Stomach smooth muscle (tissue), 2 donors: ENCODE results near the gene ARHGEF37.
A peak's percentile ranks its signal among the peaks of the same experiment; 100 is the strongest.
"Not testable (repeated sequence)": the region's sequence is repeated elsewhere in the genome, so short reads cannot be mapped to it uniquely, and the experiment has no call there.

Source experiments
- H3K27ac ChIP-seq: one replicate; pipeline ENCODE4 v1.7.0; 2013; ENCODE audit warnings: mild to moderate bottlenecking, low read length, inconsistent platforms
- H3K27me3 ChIP-seq, 2 donors: one replicate each; pipeline ENCODE4 v1.7.0; 2013; ENCODE audit warnings: low read length in 2 of 2; ENCODE audit not compliant: insufficient read depth in 2 of 2, control insufficient read depth in 1 of 2
- H3K36me3 ChIP-seq, 2 donors: one replicate each; pipeline ENCODE4 v1.7.0; 2013; ENCODE audit warnings: low read length in 2 of 2; ENCODE audit not compliant: control insufficient read depth in 2 of 2, insufficient read depth in 2 of 2
- H3K4me1 ChIP-seq: one replicate; pipeline ENCODE4 v1.7.0; 2013; ENCODE audit warnings: low read length; ENCODE audit not compliant: control insufficient read depth, insufficient read depth
- H3K4me3 ChIP-seq, 2 donors: one replicate each; pipeline ENCODE4 v1.7.0; 2013; ENCODE audit warnings: low read length in 2 of 2
- H3K9ac ChIP-seq, 2 donors: one replicate each; pipeline ENCODE4 v1.7.0; 2013; ENCODE audit warnings: low read length in 2 of 2, mild to moderate bottlenecking in 1 of 2
- H3K9me3 ChIP-seq, 2 donors: one replicate each; pipeline ENCODE4 v1.7.0; 2013; ENCODE audit warnings: low read length in 2 of 2; ENCODE audit not compliant: control insufficient read depth in 2 of 2
- donor health status: healthy.
- donor health status: Pancreatic carcinoma.

The ARHGEF37 gene

DNA sequence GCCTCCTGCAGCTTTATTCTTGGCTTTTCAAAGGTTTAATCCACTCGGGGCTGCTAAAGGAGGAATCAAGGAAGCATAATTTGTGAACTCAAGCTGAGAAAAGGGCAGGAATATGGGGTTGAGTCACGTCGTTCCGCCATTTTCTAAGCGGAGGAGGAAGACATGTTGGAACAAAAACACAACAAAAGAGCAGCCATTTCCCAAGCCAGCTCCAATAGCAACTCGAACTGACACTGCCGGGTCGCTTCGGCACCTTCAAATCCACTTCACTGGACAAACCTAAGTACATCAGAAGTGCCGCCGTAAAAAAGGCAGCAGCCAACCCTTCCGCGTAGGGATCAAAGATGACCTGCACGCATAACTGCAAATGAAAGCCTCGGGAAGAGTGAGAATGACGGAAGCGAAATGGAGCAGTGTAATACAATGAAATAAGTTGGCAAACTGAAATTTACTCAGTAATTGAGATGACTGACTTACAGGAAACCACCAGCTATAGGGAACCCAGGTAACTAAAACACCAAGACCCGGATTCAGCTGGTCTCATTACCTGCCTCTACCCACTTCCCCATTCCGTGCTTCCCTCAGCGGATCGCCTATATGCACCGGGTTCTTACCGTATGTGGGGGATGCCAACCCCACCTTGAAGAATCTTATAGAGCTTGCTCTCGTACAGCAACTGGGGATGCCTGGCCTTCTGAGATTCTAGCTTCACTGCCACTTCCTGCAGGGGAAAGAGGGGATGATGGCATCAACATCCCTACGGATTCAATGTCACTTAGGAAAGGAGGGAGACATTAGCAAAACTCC is 31.6 kb upstream of the ARHGEF37 start:
- Histone ChIP-seq H3K27ac (peak overlapping the region; percentile 99), H3K36me3 (peaks cover 5 to 14% of the 10 kb centered on the region in 2 donors), H3K27me3 (no peaks in the 10 kb centered on the region), H3K9me3 (no peaks in the 10 kb centered on the region), H3K9ac (peak overlapping the region; percentile 100), H3K4me1 (peaks cover 35% of the 10 kb centered on the region), H3K4me3 (peak overlapping the region; percentile 95 to 100)

DNA sequence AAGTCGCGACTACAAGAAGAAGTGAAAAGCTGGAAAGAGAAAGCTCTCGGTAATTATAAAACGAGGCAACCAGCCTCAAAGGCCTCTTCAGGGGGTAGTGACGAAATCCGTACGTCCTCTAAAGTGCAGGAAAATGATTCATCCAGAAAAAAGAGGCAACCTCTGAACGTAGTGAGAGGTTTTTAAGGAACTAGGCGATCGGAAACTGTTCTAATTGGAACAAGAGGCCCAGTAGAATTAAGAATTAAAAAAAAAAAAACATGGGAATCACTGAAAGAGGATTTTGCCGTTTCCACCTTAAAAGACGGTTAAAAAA is 31.1 kb upstream of the ARHGEF37 start:
- Histone ChIP-seq H3K9me3 (no peaks in the 10 kb centered on the region), H3K27me3 (no peaks in the 10 kb centered on the region), H3K36me3 (peaks cover 3 to 10% of the 10 kb centered on the region in 2 donors), H3K4me1 (peaks cover 32% of the 10 kb centered on the region), H3K27ac (peak overlapping the region; percentile 99), H3K4me3 (peak overlapping the region; percentile 95 to 100), H3K9ac (peak overlapping the region; percentile 100)

DNA sequence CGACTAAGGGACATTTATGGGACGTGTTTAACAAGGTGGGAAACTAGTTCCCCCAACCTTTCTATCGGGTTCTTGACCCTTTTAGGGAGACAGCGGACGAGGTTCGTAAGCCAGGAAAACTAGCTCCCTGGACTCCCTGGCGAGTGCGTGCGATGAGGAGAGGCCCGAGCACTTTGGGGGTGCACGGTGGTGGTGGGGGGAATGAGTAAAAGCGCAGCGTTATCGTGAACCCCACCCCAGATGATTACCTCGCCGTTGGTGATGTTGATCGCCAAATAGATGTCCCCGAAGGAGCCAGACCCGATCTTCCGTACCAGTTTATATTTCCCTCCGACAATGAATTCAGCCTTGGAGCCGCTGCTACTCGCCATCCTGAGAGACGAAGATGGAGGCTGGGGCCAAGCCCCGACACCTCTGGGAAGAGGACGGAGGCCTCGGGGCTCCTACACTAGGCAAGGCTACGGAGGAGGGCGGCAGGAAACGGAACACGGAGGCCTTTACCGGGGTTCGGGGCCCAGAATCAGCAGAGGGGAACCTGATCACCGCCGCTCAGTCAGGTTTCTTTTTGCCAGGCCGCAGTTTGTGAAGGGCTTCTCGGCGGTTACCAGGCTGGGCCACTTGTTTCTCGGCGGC is 30.6 kb upstream of the ARHGEF37 start:
- H3K27me3 ChIP-seq, result no peaks in the 10 kb centered on the region
- H3K36me3 ChIP-seq, result peaks cover 0 to 5% of the 10 kb centered on the region in 2 donors
- peak overlapping the region; percentile 100 for H3K9ac ChIP-seq
- H3K27ac ChIP-seq, result peak overlapping the region; percentile 99
- peak overlapping the region; percentile 95 to 100 for H3K4me3 ChIP-seq
- peaks cover 28% of the 10 kb centered on the region for H3K4me1 ChIP-seq
- H3K9me3 ChIP-seq, result no peaks in the 10 kb centered on the region

DNA sequence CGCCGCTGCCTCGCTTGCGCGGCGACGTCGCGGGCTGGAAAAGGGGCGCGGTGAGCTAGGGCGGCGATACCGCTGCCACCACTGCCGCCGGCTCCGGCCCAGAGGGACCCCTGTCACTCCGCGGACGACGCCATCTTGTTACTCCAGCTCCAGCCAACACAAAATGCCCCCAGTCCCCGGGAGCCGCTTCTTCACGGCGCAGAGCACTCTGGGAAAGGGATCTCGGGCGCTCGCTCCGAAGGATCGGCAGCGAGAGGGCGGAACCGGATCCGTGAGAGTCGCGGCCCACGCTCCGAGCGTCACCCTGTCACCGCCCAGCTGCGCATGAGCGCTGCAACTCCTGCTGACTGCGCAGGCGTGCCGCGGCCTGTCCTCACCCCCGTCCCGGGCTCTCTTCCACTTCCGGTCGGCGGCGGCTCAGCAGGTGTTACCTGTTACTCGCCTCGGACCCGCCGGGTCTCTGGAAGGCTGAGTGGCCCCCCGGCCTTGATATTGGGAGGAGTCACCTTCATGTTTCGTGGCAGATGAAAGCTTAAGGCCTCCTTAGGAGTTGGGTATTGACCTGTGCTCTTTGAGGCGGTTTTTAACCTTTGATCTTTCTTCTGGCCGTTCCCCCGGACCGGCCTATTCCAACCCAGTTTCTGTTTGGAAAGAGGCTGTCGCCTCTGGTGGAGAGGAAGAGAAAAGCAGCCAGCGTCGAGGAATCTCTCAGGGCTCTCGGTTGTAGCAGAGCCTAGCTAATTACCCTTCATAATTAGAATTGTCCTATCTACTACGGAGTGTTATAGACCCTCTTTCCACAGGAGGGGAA is 29.9 kb upstream of the ARHGEF37 start, which contains the start of gene CSNK1A1:
TSS of gene CSNK1A1 (minus strand) at position 213 of the 811 bp plus-strand sequence. CDS start 475 bp downstream, outside the sequence.
- H3K36me3 ChIP-seq, result peaks cover 0 to 5% of the 10 kb centered on the region in 2 donors
- H3K9me3 ChIP-seq, result no peaks in the 10 kb centered on the region
- no peaks in the 10 kb centered on the region for H3K27me3 ChIP-seq
- H3K4me1 ChIP-seq, result peaks cover 27% of the 10 kb centered on the region
- H3K4me3 ChIP-seq, result peak within 1 kb of the TSS; percentile 95 to 100
- peak within 1 kb of the TSS; percentile 100 for H3K9ac ChIP-seq
- peak within 1 kb of the TSS; percentile 99 for H3K27ac ChIP-seq

DNA sequence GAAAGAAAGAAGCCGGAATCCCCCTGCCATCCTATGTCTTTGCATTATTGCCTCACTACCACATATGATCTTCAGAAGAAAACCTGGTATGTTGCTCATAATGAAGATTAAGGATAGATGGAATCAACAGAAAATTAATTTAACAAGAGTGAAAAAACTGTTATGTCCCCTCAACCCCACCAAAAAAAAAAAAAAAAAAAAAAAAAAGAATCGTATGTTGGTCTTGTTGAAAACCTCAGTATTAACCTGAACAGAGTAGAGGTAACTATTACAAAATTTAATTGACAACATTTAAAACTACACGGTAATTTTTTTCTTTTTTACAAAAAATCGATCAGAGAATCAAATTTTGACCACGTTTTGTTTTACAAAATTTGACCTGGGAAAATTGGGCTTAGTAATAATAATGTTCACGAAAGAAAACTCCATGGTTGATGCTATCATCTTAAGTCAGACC is 29.2 kb upstream of the ARHGEF37 start:
- peak overlapping the region; percentile 79 to 100 for H3K4me3 ChIP-seq
- peaks cover 22% of the 10 kb centered on the region for H3K4me1 ChIP-seq
- no peaks in the 10 kb centered on the region for H3K9me3 ChIP-seq
- peak overlapping the region; percentile 99 for H3K27ac ChIP-seq
- H3K36me3 ChIP-seq, result peaks cover 0 to under 1% of the 10 kb centered on the region in 2 donors
- H3K27me3 ChIP-seq, result no peaks in the 10 kb centered on the region
- peak overlapping the region; percentile 100 for H3K9ac ChIP-seq

DNA sequence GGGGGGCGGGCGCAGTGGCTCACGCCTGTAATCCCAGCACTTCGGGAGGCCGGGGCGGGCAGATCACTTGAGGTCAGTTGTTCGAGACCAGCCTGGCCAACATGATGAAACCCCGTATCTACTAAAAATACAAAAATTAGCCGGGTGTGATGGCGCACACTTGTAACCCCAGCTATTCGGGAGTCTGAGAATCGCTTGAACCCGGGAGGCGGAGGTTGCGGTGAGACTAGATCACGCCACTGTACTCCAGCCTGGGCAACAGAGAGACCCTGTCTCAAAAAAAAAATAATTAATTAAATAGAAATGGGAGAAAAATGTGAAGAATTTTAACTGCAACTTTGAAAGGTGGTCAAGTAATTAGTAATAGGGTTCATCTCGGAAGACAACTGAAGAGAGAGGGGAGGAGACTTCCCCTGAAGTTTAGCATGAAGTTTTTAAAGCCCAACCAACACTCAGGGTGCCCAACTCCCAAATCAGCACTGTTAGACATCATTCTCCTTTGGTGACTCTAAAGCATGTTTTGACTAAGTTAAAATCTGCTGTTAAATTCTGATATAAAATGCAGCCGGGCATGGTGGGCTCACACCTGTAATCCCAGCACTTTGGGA is 28.6 kb upstream of the ARHGEF37 start:
- Histone ChIP-seq H3K9me3 (no peaks in the 10 kb centered on the region), H3K36me3 (no peaks in the 10 kb centered on the region), H3K9ac (no peak overlapping the region), H3K27ac (no peak overlapping the region), H3K4me1 (peaks cover 18% of the 10 kb centered on the region), H3K27me3 (no peaks in the 10 kb centered on the region), H3K4me3 (no peak overlapping the region)

DNA sequence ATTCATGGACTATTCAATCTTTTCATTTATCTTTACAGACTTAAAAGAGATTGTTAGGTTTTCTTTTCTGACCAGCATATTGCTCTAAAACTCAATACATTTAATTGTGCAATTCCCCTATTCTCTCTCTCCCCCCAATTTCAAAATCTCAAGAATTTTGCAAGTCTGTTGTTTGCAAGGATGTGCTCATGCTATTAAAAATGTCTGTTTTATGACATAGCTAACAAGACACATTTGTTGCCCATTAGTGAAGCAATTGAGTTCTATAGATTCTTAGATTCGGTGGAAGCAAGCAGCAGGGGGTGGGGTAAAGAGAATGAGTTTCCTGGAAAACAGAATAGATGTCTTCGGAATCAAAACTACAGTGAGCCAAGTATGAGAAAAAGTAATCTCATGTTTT is 21.6 kb upstream of the ARHGEF37 start:
- no peaks in the 10 kb centered on the region for H3K9me3 ChIP-seq
- no peaks in the 10 kb centered on the region for H3K36me3 ChIP-seq
- no peak overlapping the region for H3K9ac ChIP-seq
- H3K27ac ChIP-seq, result no peak overlapping the region
- H3K27me3 ChIP-seq, result no peaks in the 10 kb centered on the region
- H3K4me1 ChIP-seq, result peaks cover 13% of the 10 kb centered on the region
- no peak overlapping the region for H3K4me3 ChIP-seq

DNA sequence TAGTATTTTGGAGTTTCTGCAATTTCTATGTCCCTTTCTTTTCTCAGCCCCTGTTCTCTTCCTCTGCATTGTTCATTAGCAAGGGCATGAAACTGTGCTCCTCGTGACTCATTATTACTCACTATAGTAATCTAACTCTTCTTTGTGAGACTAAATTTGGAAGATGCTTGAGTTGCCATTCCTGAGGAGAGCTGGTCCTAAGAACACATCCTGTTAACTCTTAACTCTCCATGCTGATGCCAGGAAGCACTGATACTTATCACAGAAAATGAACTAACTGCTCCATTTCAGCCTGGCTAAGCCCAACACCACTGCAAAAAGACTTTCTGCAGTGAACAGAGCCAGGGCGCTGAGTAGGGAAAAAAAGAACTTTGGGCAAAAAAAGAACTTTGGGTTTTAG is 19.4 kb upstream of the ARHGEF37 start:
- Histone ChIP-seq H3K9ac (peak overlapping the region; percentile 52 to 67), H3K27me3 (no peaks in the 10 kb centered on the region), H3K4me3 (peak overlapping the region in 1 of 2 donors; percentile 40), H3K9me3 (no peaks in the 10 kb centered on the region), H3K27ac (peak overlapping the region; percentile 61), H3K4me1 (peaks cover 13% of the 10 kb centered on the region), H3K36me3 (no peaks in the 10 kb centered on the region)

DNA sequence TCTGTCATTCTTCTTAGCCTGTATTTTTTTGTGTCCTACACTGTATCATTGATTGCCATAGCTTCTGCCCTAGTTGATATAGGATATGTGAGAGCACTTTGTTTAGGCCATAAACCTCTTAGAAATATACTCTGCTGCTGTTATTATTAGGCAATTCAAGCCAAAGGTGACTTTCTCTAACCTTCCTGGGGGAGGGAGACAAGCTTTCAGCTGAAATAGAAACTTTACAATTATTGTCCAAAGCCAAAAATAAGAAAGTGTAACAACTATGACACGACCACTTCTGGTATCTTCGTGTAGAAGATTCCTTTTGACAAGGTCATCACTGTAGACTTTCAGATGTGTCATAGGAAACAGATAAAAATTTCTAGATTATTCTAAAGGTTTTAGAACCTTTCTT is 17.8 kb upstream of the ARHGEF37 start:
- Histone ChIP-seq H3K36me3 (no peaks in the 10 kb centered on the region), H3K27ac (peak overlapping the region; percentile 81), H3K4me3 (no peak overlapping the region), H3K27me3 (no peaks in the 10 kb centered on the region), H3K4me1 (peaks cover 13% of the 10 kb centered on the region), H3K9ac (peak overlapping the region in 1 of 2 donors; percentile 47), H3K9me3 (no peaks in the 10 kb centered on the region)

DNA sequence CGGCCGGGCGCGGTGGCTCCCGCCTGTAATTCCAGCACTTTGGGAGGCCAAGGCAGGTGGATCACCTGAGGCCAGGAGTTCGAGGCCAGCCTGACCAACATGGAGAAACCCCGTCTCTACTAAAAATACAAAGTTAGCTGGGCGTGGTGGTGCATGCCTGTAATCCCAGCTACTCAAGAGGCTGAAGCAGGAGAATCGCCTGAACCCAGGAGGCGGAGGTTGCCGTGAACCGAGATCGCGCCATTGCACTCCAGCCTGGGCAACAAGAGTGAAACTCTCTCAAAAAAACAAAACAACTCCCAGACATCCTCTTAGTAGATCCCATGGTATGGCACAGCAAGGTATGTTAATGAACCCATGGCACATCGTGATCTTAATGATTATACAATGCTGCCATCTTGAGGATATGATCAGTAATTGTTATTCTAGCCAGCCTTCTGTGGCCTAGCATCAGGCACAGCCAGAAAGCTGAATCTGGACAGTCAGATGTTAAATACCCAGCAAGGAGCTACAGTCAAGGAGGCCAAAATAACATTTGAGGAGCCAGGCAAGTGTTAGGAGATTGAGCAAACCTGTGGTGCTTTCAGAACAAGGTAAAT is 16.7 kb upstream of the ARHGEF37 start:
- H3K27ac ChIP-seq, result peak overlapping the region; percentile 12
- not testable (repeated sequence) for H3K9me3 ChIP-seq, H3K27me3 ChIP-seq, H3K36me3 ChIP-seq, H3K4me3 ChIP-seq
- H3K4me1 ChIP-seq, result peaks cover 13% of the 10 kb centered on the region
- H3K9ac ChIP-seq, result peak overlapping the region; percentile 2 to 10
